ENCODE results near the gene ASPHD1. TPM values are rescaled to one million over a fixed set of nuclear protein-coding genes. Genes with fewer than 3 reads are reported as not detected.
"Not testable (repeated sequence)": the region's sequence is repeated elsewhere in the genome, so short reads cannot be mapped to it uniquely, and the experiment has no call there.

ASPHD1 gene, protein sequence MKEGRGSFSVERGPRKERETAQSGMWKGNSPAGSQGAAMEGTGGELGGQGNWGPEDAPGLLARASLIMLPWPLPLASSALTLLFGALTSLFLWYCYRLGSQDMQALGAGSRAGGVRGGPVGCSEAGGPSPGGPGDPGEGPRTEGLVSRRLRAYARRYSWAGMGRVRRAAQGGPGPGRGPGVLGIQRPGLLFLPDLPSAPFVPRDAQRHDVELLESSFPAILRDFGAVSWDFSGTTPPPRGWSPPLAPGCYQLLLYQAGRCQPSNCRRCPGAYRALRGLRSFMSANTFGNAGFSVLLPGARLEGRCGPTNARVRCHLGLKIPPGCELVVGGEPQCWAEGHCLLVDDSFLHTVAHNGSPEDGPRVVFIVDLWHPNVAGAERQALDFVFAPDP
- polyA plus RNA-seq (2014; cell fraction: cytosol; rRNA removed) = 25.6 and 27.1 TPM in 2 replicates
- 21.7 and 27.5 TPM in 2 replicates for polyA plus RNA-seq (2014; cell fraction: nucleus; rRNA removed)

DNA sequence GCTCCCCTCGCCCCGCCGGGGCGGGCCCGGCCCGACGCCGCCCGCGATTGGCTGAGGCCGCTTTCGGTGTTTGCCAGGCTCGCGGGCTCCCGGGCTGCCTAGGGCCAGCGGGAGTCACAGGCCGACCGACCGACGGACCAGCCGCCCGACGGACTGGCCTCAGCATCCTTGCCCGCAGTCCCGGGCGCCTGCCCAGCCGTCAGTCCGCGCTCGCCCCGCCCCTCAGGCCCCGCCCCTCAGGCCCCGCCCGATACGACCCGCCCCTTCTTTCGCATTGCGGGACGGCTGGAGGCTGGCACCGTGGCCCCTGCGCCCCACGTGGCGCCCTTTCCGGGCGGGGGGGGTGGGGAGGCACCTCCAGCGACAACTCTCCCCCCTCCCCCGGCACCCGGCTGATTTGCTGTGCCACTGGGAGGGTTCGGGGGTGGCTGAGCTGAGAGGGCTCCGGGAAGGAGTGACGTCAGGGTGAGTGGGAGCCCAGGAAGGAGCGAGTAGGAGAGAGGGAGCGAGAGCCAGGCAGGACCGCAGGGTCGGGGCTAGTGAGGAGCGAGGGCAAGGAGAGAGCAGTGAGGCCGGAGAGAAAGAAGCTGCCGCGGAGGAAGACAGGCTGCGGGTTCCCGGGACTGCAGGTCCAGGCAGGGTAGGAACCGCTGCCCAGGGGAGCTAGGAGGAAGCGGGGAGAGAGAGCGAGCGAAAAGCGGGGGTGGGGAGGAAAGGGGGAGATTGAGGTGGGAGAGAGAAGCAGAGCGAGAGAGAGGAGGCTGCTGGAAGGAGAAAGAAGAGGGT is at the start of gene ASPHD1:
Gene ASPHD1, plus strand, starts transcription at position 387 of the 786 bp plus-strand sequence. CDS start 484 bp downstream, outside the sequence.
- peak; percentile 87 for DNase-seq (ENCODE audit: low spot score)

DNA sequence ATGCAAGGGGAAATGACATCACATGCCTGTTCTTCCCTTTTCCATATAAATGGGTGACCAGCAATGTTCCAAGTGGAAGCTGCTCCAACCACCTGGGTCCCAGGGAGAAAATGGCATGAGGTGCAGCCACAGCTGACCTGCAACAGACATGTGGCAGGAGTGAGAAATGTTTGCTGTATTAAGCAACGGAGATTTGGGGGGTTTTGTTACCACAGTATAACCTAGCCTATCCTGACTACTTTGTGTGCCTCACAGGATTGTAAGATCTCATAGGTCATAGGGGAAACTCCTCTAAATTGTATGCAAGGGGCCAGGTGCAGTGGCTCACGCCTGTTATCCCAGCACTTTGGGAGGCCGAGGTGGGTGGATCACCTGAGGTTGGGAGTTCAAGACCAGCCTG is 49.3 kb upstream of the ASPHD1 start:
- no peak for DNase-seq (ENCODE audit: low spot score)

DNA sequence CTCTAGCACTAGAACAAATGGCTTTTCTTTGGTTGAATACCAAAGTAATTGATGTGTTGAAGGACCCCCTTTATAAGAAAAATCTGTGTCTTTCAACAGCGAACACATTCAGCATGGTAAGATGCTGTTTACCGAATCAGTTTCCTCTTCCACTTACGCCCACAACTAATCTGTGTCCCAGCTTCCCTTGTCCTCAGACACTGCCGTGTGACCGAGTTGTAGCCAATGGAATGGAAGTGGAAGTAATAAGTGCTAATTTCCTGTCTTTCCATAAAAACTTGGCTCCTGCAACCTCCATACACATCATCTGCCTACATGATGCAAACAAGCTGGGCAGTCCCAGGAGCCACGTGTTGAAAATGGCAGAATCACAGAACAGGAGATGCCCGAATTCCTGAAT is 47.6 kb upstream of the ASPHD1 start:
- no peak for DNase-seq (ENCODE audit: low spot score)

DNA sequence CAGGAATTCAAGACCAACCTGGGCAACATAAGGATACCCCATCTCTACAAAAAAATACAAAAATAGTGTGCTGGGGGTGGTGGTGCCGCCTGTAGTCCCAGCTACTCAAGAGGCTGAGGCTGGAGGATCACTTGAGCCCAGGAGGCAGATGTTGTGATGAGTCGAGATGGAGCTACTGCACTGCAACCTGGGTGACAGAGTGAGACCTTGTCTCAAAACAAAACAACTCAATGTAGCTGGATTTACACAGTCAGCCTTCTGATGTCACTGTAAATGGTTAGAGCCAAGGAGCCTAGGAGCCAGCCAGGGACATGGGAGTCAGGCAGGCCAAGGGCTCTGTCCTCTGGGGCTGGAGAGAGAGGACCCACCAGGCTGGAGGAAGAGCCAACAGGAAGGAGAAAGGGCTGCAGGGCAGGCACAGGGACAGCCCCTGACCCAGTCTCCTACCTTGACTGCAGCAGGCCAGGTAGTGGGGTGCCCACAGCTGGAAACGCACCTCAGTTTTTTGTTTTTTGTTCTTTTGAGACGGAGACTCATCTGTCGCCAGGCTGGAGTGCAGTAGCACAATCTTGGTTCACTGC is 45.7 kb upstream of the ASPHD1 start:
- DNase-seq (ENCODE audit: low spot score) = no peak

DNA sequence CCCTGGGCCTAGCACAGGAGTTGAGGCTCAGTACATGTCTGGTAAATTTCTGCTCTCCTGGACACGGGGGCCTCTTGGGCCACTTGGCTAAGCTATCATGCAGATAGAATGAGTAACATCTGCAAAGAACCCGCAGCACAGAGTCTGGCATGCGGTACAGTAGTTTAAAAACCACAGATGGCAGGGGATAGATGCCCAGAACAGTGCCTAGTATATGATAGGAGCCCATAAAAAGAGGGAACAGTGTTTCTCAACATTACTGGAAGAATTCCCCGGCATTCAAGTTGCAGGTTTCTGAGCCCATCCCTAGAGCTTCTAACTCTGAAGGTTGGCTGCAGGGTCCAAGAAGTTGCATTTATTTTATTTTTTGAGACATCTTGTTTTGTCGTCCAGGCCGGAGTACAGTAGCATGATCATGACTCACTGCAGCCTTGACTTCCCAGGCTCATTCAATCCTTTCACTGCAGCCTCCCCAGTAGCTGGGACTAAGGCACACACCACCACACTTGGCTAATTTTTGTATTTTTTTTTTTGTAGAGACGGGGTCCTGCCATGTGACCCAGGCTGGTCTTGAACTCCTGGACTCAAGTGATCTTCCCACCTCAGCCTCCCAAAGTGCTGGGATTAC is 43.0 kb upstream of the ASPHD1 start:
- no peak for DNase-seq (ENCODE audit: low spot score)

DNA sequence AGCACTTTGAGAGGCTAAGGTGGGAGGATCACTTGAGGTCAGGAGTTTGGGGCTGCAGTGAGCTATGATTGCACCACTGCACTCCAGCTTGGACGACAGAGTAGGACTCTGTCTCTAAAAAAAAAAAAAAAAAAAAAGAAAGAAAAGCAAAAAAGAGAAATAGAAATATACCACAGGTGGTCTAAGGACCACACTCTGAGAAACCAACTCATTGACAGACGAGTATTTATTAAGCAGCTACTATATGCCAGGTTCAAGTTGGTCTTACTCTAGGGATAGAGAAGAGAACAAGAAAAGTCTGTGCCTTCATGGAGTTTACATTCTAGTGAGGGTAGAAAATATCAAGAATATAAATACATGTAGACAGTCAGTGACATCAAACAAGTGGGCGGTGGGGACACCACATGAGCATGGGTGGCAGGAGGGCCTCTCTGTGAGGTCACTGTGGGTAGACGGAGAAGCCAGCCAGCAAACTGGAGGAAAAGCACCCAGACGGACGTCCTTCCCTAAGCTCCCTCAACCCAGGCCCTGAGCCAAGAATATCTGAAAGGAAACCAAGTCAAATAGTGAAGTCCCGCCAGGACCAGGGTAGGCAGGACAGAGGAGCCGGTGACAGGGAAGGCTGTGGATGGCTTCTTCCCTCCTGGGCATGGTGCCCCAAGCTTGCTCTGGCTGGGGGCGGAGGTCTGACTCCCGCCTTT is 42.0 kb upstream of the ASPHD1 start:
- DNase-seq (ENCODE audit: low spot score) = no peak

DNA sequence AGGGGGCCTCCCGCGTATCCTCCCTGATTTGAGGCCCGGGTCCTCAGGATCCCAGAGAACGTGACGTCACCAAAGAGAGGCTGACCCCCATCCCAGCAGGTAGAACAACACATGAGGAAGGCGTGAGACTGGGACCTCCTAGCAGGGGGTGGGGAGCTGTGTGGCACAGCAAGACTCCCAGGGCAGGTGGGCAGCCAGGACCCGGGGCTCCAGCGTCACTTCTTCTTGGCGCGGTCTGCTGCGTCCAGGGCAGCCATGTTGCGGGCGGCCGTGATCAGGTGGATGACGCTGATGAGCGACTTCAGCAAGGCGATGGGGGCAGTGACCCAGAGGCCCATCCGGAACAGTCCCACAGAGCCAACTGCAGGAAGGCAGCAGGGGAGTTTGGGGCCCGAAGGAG is 41.3 kb upstream of the ASPHD1 start:
- DNase-seq (ENCODE audit: low spot score) = no peak

DNA sequence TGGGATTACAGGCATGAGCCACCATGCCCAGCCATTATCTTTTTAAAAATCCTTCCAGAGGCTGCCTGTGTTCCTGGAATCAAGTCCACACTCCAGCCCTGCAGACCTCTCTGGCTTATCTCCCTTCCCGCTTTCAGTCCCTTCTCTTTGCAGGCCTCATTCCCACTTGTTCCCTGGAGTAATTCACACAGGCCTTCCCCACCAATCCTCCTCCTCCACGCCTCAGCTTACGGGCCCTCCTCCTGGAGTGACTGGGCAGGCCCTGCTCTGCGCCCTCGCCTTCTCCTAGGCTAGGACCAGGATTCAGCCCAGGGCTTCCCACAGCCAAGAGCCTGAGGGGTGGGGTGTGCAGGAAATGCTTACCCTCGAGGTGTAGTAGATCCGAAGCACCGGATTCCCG is 40.1 kb upstream of the ASPHD1 start:
- no peak for DNase-seq (ENCODE audit: low spot score)

DNA sequence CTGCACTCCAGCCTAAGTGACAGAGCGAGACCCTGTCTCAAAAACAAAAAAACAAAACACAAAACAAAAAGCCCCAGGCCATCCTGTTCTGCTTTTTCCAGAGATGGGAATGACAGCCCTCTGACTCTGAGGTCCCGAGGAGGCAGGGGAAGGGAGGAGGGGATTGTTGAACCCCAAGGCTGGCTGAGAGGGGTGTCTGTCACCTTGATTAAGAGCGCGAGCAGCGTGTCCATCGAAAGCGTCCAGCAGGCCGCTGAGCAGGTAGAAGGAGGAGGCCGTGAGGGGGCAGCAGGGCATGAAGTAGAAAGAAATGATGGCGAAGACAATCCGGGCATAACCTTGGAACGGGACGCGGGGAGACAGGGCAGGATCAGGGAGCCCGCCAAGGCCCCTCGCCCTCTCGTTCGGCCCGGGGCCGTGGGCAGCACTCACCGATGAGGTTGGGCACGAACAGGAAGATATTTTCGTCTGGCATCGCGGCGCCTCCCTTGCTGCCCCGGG is 37.9 kb upstream of the ASPHD1 start:
- no peak for DNase-seq (ENCODE audit: low spot score)

DNA sequence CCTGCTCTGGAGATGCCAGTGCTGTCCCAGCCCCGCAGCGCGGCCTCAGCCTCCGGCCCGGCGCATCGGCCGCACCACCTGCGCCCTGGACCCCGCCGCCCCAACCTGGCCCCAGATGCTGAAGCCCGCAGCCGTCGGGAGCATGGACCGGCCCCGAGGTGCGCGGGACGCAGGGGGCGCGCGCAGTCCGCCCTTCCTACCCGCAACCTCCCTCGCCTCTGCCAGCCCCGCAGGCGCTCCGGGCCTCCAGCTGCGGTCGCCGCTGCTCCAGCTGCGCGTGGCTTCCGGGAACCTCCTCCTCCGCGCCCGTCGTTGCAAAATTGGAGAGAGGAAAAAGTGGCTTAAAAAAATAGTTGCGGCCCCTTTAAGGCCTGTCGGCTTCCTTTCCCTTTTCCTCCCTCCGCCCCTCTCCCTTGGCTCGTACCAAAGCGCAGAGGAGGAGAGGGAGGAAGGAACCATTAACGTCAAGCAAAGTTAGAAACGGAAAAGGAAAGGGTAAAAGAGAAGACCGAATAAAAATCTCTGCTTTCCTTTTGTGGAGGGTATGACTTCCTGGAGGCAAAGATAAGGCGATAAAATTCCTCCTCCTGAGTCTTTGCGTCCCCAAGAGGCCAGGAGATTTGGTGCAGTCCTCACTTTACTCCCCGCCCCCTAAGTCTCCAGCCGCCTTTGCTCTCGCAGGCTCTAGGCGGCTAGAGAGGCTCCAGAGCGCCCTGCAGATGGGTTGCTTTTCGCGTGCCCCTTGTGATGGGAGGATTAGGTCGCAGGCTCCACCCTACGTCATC is 37.2 kb upstream of the ASPHD1 start, which contains the start of gene CDIPT:
Gene CDIPT, minus strand, starts transcription at position 343 of the 785 bp plus-strand sequence. CDS start 369 bp downstream, outside the sequence.
- peak; percentile 98 for DNase-seq (ENCODE audit: low spot score)

DNA sequence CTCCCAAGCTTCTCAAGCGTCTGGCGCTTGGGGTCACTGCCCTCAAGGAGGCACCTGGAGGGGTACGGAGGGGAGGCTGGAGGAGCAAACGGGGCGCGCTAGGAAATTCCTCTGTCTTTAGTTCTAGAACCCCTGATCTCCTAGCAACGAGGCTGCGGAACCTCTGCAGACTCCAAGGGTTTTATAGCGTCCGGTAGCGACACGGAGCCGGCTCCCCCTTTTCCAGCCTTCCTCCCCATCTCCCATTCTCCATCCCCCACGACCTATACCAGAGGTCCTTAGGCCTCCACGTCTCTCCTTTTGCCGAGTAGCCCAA is 36.7 kb upstream of the ASPHD1 start:
- DNase-seq (ENCODE audit: low spot score) = no peak

DNA sequence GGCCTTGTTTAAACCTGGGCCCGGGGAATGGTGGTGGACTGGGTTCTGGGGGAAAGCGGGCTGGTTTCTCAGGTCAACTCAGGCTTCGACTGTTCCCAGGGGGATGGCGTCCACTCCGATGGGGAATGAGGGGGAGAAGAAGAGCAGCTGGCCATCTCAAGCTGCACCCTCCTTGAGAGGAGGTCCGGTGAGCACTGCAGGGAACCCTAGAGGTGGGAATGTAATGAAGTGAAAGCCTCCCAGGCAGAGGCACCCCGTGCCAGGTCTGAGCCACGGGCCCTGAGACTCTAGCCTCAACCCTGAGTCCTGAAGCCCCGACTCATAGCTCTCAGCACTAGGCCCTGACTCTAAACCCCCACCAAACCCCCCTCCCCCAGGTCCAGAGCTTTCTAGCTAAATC is 36.1 kb upstream of the ASPHD1 start:
- DNase-seq (ENCODE audit: low spot score) = no peak

DNA sequence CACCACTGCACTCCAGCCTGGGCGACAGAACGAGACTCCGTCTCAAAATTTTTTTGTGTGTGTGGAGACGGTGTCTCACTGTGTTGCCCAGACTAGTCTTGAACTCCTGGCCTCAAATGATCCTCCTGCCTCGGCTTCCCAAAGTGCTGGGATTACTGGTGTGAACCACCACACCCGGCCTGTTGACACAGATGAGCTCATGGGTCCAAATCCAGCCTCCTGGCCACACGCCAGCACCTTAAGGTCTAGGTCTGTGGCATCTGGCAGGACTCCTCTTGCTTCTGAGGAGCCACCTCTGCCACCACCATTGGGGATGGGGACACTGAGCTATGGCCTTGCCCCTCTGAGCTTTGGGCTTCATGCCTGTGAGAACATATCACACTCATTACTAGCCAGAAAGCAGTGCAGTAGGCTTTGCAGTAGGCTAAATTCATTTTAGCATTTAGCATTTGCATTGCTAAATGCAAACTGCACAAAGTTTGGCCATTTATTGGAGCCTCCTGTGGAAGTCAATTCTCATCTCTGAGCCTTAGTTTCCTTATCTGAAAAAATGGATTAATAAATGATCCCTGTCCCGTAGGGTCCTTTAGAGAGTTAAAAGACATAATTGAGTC is 31.8 kb upstream of the ASPHD1 start:
- no peak for DNase-seq (ENCODE audit: low spot score)

DNA sequence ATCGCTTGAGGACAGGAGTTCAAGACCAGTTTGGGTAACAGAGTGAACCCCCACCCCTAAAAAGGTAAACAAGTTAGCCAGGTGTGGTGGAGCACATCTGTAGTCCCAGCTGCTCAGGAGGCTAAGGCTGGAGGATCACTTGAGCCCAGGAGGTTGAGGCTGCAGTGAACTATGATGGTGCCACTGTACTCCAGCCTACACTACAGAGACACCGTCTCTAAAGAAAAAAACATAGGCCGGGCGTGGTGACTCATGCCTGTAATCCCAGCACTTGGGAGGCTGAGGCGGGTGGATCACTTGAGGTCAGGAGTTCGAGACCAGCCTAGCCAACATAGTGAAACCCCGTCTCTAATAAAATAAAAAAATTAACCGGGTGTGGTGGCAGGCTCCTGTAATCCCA is 31.2 kb upstream of the ASPHD1 start:
- not testable (repeated sequence) for DNase-seq (ENCODE audit: low spot score)

DNA sequence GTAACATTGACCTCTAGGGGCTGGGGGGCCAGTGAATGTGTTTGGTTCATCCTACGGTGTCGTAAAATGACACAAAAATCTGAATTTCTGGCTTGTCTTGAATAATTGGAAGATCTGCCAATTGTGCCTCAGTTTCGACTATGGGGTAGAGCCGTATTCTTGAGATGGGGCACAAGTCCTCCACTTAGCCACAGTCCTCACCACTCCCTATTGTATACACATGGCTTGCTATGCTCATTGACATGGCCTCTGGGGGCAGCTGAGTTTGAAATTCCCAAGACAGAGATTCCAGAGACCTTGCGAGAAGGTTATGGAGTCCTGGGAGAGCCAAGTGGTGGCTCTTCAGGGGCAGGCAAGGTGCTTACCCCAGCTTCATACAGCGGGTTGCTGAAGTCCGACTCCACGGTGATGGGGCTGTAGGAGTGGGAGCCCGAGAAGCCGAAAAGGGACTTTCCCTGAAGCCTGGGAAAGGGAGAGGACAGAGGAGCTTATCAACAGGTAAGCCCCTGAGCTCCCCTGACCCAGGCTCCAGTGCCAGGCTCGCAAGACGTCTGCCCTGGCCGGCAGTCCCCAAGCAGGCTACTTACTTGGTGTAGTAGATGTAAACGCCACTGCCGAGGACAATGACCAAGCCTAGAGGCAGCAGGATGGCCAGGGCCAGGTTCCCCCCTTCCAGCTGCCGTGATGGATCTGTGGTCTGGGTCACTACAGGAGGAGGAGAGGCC is 28.3 kb upstream of the ASPHD1 start:
- no peak for DNase-seq (ENCODE audit: low spot score)

DNA sequence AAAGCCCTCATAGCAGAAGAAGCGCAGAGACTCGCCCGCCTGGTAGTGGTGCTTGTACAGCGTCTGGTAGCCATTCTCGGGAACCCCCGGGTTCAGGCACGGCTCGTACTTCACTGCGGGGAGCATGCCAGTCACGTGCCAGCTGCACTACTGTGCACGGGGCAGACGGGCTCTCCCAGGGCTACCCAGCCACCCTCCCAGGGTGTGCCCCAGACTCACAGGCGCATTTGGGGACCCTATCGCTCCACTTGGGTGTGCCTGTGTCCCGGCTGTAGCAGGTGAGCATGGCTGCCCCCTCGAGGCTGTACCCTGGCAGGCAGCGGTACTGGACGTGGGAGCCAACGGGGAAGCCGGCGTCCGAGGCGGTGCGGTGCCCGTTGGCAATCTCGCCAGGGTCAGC is 27.0 kb upstream of the ASPHD1 start:
- no peak for DNase-seq (ENCODE audit: low spot score)

DNA sequence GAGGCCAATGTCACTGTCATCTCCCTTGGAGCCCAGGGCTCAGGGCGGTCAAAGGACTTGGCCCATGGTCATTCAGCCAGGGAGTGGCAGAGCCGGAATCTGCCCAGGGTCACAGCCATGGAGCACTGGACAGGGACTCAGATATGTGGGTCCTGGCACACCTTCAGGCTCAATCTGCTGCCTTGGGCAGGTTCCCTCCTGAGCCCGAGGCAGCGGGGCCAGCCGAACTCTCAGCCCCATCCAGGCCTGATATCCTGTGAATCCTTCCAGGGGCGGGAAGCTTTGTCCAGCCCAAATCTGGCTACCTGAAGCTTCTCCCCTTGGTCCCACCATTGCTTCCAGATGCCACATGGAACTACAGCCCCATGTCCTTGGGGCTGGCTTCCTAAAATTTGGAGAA is 25.1 kb upstream of the ASPHD1 start:
- no peak for DNase-seq (ENCODE audit: low spot score)

DNA sequence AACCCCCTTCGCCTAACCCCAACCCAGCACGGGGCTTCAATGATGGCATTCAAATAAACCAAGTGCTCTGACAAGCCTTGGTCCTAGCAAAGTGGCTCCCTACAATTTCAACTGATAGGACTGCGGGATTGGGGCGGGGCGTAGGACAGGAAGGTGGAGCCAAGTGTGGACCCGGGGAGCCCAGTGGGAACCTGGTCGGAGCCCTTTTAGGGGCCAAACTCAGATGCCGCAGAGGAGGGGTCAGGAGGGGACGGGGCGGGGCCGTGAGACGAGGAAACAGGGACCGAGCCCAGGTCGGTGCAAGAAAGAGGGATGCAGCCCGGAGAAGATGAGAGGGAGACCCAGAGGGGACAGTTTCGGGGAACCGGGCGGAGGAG is 24.1 kb upstream of the ASPHD1 start:
- no peak for DNase-seq (ENCODE audit: low spot score)

DNA sequence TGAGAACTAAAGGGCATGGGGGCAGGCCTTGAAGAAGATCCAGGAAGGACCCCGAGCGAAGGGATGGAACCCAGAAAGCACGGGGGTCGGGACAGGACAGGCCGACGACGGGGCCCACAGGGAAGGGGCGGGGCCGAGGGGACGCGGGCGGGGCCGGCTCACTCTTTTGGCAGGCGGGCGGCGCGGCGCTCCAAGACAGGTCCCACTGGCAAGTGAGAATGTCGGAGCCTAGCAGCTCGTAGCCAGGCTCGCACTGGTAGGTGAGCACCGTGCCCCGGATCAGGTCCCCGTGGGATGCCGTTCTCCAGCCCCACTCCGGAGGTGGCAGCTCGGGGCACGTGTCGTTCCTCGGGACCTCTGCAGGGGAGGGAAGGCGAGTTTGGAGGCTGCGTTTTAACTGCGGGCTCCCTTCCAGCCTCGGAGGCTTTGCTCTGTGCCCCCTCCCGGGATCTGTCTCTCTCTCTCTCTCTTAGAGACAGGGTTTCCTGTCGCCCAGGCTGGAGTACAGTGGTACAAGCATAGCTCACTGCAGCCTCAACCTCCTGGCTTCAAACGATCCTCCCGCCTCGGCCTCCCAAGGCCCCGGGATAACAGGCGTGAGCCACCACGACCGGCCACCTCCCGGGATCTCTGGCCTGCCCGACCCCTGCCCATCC is 23.6 kb upstream of the ASPHD1 start:
- no peak for DNase-seq (ENCODE audit: low spot score)

All from SK-N-DZ (cell line).